Endothelial cell of umbilical vein (primary cell): Measurements from ENCODE around the gene MAS1L. TPM values are rescaled to one million over a fixed set of nuclear protein-coding genes. Genes with fewer than 3 reads are reported as not detected.

Source experiments
- BruUV-seq: library from RNA; stranded (reverse); fragments of 400-500 nt; replicated peaks from 2 replicates; lab custom pipeline; 2021; lab: Mats Ljungman, UMichigan
- CTCF ChIA-PET: fragments of 300-600, 350-600 bp; sonication (Branson Sonifier 250); formaldehyde crosslinking; loops from one replicate; lab custom pipeline; 2021; ENCODE audit warnings: antibody characterized with exemption, inconsistent platforms; lab: Charles Lee
- POLR2A ChIA-PET: fragments of 300-600, 350-600 bp; sonication (Branson Sonifier 250); formaldehyde crosslinking; loops from one replicate; lab custom pipeline; 2021; ENCODE audit warnings: antibody characterized with exemption, inconsistent platforms; lab: Charles Lee
- DNase-seq: peaks from one replicate; pipeline ENCODE4 v3.0.0-alpha.2; 2011; ENCODE audit warnings: low read depth, low spot score
- FAIRE-seq: peaks from 2 replicates; lab custom pipeline; 2011; peaks lifted over from hg19 to GRCh38; lab: Jason Lieb, UNC
- H2AFZ ChIP-seq: 2 replicates; pipeline ENCODE4 v1.6.0; 2012; ENCODE audit warnings: low read depth, low read length, control low read depth, inconsistent platforms
- H3K27ac ChIP-seq: 2 replicates; pipeline ENCODE4 v1.5.1; 2011; ENCODE audit warnings: low read depth, mild to moderate bottlenecking, control low read depth, low read length, moderate library complexity; ENCODE audit not compliant: insufficient read depth
- H3K27me3 ChIP-seq, 2 experiments: 2 replicates each; pipeline versions ENCODE4 v1.6.0 to v1.6.1; 2011; ENCODE audit warnings: low read length in 2 of 2, mixed read lengths in 1 of 2; ENCODE audit not compliant: control insufficient read depth in 2 of 2, insufficient read depth in 2 of 2
- H3K36me3 ChIP-seq, 2 experiments: 2 replicates in 1 of 2; 3 replicates in 1 of 2; pipeline ENCODE4 v1.5.1; 2011; ENCODE audit warnings: low read length in 2 of 2, mild to moderate bottlenecking in 1 of 2, moderate library complexity in 1 of 2; ENCODE audit not compliant: control insufficient read depth in 2 of 2, insufficient read depth in 2 of 2; ENCODE audit errors: extremely low read depth in 1 of 2
- H3K4me1 ChIP-seq: 3 replicates; pipeline ENCODE4 v1.5.1; 2011; ENCODE audit warnings: mild to moderate bottlenecking, low read length; ENCODE audit not compliant: control insufficient read depth, insufficient read depth; ENCODE audit errors: extremely low read depth
- H3K4me2 ChIP-seq: 2 replicates; pipeline ENCODE4 v1.6.1; 2011; ENCODE audit warnings: low read length, control low read depth, mixed read lengths; ENCODE audit not compliant: insufficient read depth
- H3K4me3 ChIP-seq, 3 experiments: fragments of 200-600 bp in 1 of 3; sonication (generic), shearing (Covaris generic) in 1 of 3; replicated peaks in 1 of 3; 2 replicates each; pipeline ENCODE4 v1.5.1; 2011 to 2016; ENCODE audit warnings: control low read depth in 3 of 3, low read length in 3 of 3, mild to moderate bottlenecking in 2 of 3, inconsistent platforms in 1 of 3, low read depth in 1 of 3, moderate library complexity in 1 of 3; ENCODE audit not compliant: insufficient read depth in 1 of 3
- H3K79me2 ChIP-seq: 2 replicates; pipeline ENCODE4 v1.6.0; 2012; ENCODE audit warnings: low read length, inconsistent platforms; ENCODE audit not compliant: control insufficient read depth, insufficient read depth
- H3K9ac ChIP-seq: replicated peaks from 2 replicates; pipeline ENCODE3; 2011; ENCODE audit warnings: low read length, control low read depth; ENCODE audit not compliant: insufficient read depth; ENCODE audit errors: extremely low read depth
- H3K9me1 ChIP-seq: replicated peaks from 3 replicates; pipeline ENCODE4 v1.6.0; 2011; ENCODE audit warnings: mild to moderate bottlenecking, low read length; ENCODE audit not compliant: control insufficient read depth, insufficient read depth; ENCODE audit errors: extremely low read depth
- H3K9me3 ChIP-seq: replicated peaks from 2 replicates; pipeline ENCODE4 v1.5.1; 2012; ENCODE audit warnings: low read length, inconsistent platforms; ENCODE audit not compliant: control insufficient read depth, insufficient read depth
- H4K20me1 ChIP-seq: replicated peaks from 2 replicates; pipeline ENCODE3; 2011; ENCODE audit warnings: mild to moderate bottlenecking, low read length; ENCODE audit not compliant: control insufficient read depth, insufficient read depth; ENCODE audit errors: extremely low read depth
- CTCF ChIP-seq, 2 donors: IDR thresholded peaks; 1 replicate in 1 of 2; 2 replicates in 1 of 2; pipeline ENCODE4 v1.5.1; 2011; ENCODE audit warnings: low read length in 2 of 2, mild to moderate bottlenecking in 2 of 2, moderate library complexity in 2 of 2, control low read depth in 1 of 2, inconsistent platforms in 1 of 2, low read depth in 1 of 2; ENCODE audit not compliant: insufficient read depth in 1 of 2; ENCODE audit errors: extremely low read depth in 1 of 2
- EZH2 ChIP-seq: IDR thresholded peaks from 2 replicates; pipeline ENCODE4 v1.6.1; 2012; ENCODE audit warnings: borderline replicate concordance, low read depth, mild to moderate bottlenecking, moderate library complexity, low read length, inconsistent platforms; ENCODE audit not compliant: severe bottlenecking
- FOS ChIP-seq: IDR thresholded peaks from 2 replicates; pipeline ENCODE4 v1.6.1; 2011; ENCODE audit warnings: mild to moderate bottlenecking, low read length, moderate library complexity, borderline replicate concordance; ENCODE audit not compliant: insufficient read depth
- GATA2 ChIP-seq: IDR thresholded peaks from 2 replicates; pipeline ENCODE4 v1.7.0; 2011; ENCODE audit warnings: low read depth, mild to moderate bottlenecking, moderate library complexity, mixed read lengths, low read length; ENCODE audit not compliant: insufficient read length, insufficient read depth
- JUN ChIP-seq: IDR thresholded peaks from 2 replicates; pipeline ENCODE4 v1.6.1; 2011; ENCODE audit warnings: borderline replicate concordance, low read depth; ENCODE audit not compliant: insufficient read length, insufficient read depth
- POLR2A ChIP-seq: IDR thresholded peaks from 2 replicates; pipeline ENCODE4 v1.6.1; 2012; ENCODE audit warnings: low read depth, mild to moderate bottlenecking, control low read depth, low read length
- POLR2AphosphoS5 ChIP-seq: IDR thresholded peaks from 2 replicates; pipeline ENCODE4 v1.6.1; 2012; ENCODE audit warnings: low read depth, mild to moderate bottlenecking, control low read depth, low read length, moderate library complexity; ENCODE audit not compliant: insufficient read depth
- dilution Hi-C: fragments of 300-500 bp; cut with MboI; formaldehyde crosslinking; loops from one replicate; pipeline ENCODE4 v1.15.0; 2019; ENCODE audit warnings: low sequenced_read_pairs; ENCODE audit not compliant: extremely low pct_ligation_motif_present
- intact Hi-C: fragments of 100-400 bp; cut with micrococcal nuclease; formaldehyde crosslinking; loops from one replicate; pipeline ENCODE4 v1.10.0; 2022
- polyA plus RNA-seq, 4 experiments: library from polyadenylated mRNA; depleted of rRNA in 3 of 4; stranded (reverse) in 3 of 4; unstranded in 1 of 4; fragments of >200 nt; gene quantifications; 2 replicates each; pipeline versions ENCODE4 v1.2.1 to v1.2.3, GENCODE V29; 2011 to 2012; ENCODE audit warnings: missing spikeins in 1 of 4
- total RNA-seq: library from RNA; stranded (reverse); gene quantifications from 2 replicates; pipeline ENCODE4 v1.2.3, GENCODE V29; 2021

Gene MAS1L
- total and polyA plus RNA-seq, 2 donors (not counting 3 experiments of a cell fraction or from before 2014, with no cell fraction given), result not detected

GRCh38 chr6:29528988-29529560 is 41.3 kb upstream of the MAS1L start:
- intact Hi-C loops (loop anchor here (5.0 kb wide), 1 partner anchor 767 kb away; no protein-coding TSS in a partner anchor), dilution Hi-C loops (no loop called here)
- no TSS peak for BruUV-seq
- no peaks in the 10 kb centered on the region for H3K9me3 ChIP-seq
- no peak overlapping the region for H3K4me2 ChIP-seq
- FAIRE-seq, result no peak
- no peak for DNase-seq
- H3K9ac ChIP-seq, result no peak overlapping the region
- H3K4me1 ChIP-seq, result no peaks in the 10 kb centered on the region
- H3K27ac ChIP-seq, result no peak overlapping the region
- no peaks in the 10 kb centered on the region for H3K9me1 ChIP-seq
- no peaks in the 10 kb centered on the region for H3K27me3 ChIP-seq
- ChIA-PET POLR2A (no interaction called here), CTCF (no interaction called here)
- H3K79me2 ChIP-seq, result no peaks in the 10 kb centered on the region
- no peak overlapping the region for H3K4me3 ChIP-seq
- H3K36me3 ChIP-seq, result no peaks in the 10 kb centered on the region
- TF ChIP-seq EZH2 (no peak), GATA2 (no peak), POLR2A (no peak), JUN (no peak), POLR2AphosphoS5 (no peak), FOS (no peak)
- no peaks in the 10 kb centered on the region for H4K20me1 ChIP-seq
- H2AFZ ChIP-seq, result no peak overlapping the region

GRCh38 chr6:29528300-29528931 is 40.7 kb upstream of the MAS1L start:
- dilution Hi-C loops (no loop called here), intact Hi-C loops (loop anchor here (5.0 kb wide), 1 partner anchor 766 kb away; no protein-coding TSS in a partner anchor)
- TF ChIP-seq CTCF (IDR thresholded peaks at IDR 0.05; ENCODE audit: extremely low read depth in 1 of 2, insufficient read depth in 1 of 2, low read depth in 1 of 2, low read length in 2 of 2), result no peak
- TF ChIP-seq FOS, result no peak
- no peak for TF ChIP-seq GATA2
- no peaks in the 10 kb centered on the region for H3K4me1 ChIP-seq
- H3K4me2 ChIP-seq, result no peak overlapping the region
- H4K20me1 ChIP-seq, result no peaks in the 10 kb centered on the region
- no peak for DNase-seq
- no peak overlapping the region for H2AFZ ChIP-seq
- H3K9ac ChIP-seq, result no peak overlapping the region
- H3K9me3 ChIP-seq, result no peaks in the 10 kb centered on the region
- CTCF ChIA-PET, result no interaction called here
- H3K27ac ChIP-seq, result no peak overlapping the region
- no TSS peak for BruUV-seq
- H3K79me2 ChIP-seq, result no peaks in the 10 kb centered on the region
- POLR2A ChIA-PET, result no interaction called here
- H3K27me3 ChIP-seq, result no peaks in the 10 kb centered on the region
- no peaks in the 10 kb centered on the region for H3K36me3 ChIP-seq
- H3K4me3 ChIP-seq, result no peak overlapping the region
- no peaks in the 10 kb centered on the region for H3K9me1 ChIP-seq
- no peak for FAIRE-seq
